Activated CD4-positive, CD25-positive, alpha-beta regulatory T cell treated with anti-CD3 and anti-CD28 coated beads, Interleukin-2, amount 50 U/mL, for 16 hours (primary cell): ENCODE results near the gene ST8SIA1.
"Not testable (repeated sequence)": the region's sequence is repeated elsewhere in the genome, so short reads cannot be mapped to it uniquely, and the experiment has no call there.

Experiments used
- DNase-seq: peaks from one replicate; pipeline ENCODE4 v3.0.0-alpha.2; 2020; ENCODE audit warnings: low read depth, low spot score

Gene ST8SIA1

GRCh38 chr12:22169376-22169775 is 165.1 kb downstream of the ST8SIA1 start:
- DNase-seq = no peak

GRCh38 chr12:22164139-22164538 is 170.4 kb downstream of the ST8SIA1 start:
- DNase-seq = no peak

GRCh38 chr12:22163594-22163993 is 170.9 kb downstream of the ST8SIA1 start:
- no peak for DNase-seq

- no peak for DNase-seq
Observed at GRCh38 chr12:22160396-22161003, 174.0 kb downstream of the ST8SIA1 start.

- not testable (repeated sequence) for DNase-seq
Observed at GRCh38 chr12:22149286-22149685, 185.2 kb downstream of the ST8SIA1 start.

- DNase-seq = not testable (repeated sequence)
Observed at GRCh38 chr12:22146686-22147085, 187.8 kb downstream of the ST8SIA1 start.
